ENCODE measurements around the gene MAP2K1.
"Not testable (repeated sequence)": the region's sequence is repeated elsewhere in the genome, so short reads cannot be mapped to it uniquely, and the experiment has no call there.

The MAP2K1 gene

DNA sequence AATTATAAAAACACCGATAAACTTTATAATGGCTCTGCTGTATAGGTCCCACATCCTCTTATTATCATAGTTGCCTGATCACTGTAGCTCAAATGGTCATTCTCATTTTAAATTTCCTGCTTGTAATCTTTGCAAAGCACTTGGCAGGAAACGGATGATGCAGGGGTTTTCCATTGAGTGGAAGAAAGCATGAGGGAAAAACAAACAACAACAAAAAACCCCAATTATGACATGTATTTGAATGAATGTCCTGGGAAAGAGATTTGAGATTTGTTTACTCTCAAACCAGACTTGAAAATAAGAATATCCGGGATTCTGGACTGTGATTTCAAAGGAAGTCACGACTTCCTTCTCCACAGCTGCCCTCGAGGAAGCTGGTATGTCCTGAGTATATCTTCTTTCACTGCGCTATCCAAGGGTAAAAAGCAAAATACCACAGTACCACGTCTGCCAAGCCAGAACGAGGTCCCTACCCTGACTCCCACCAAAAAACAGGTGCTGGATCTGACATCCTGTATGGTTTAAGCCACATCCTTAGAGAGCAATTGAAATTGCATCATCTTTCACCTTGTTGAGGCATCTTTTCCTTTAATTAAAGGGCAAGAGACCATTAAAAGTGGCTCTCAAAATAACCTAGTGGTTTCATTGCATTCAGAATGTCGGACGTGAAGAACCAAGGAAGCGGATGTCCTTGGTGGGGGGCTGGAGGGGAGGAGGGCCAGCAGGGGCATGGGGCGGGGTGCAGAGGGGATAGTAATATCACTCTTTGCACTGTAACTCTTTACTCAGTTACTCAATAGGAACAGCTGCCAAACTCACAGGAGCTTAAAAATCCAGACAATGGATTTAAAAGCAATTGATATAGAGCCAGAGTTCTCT lies 16.7 kb upstream of the MAP2K1 start:
- Histone ChIP-seq H3K27me3 (ENCODE audit: control insufficient read depth in 5 of 5, insufficient read depth in 4 of 5, low read length in 5 of 5) (no peaks in the 10 kb centered on the region), H3K4me3 (ENCODE audit: low read depth in 1 of 5, low read length in 5 of 5) (peak overlapping the region; percentile 52 to 76 (median 74)), H3K4me1 (ENCODE audit: control insufficient read depth in 5 of 5, insufficient read depth in 5 of 5, low read length in 5 of 5) (peaks cover 0 to 9% (median 8%) of the 10 kb centered on the region in 5 donors), H3K27ac (ENCODE audit: low read depth, low read length) (peak overlapping the region; percentile 69), H3K9me3 (ENCODE audit: control insufficient read depth in 5 of 5, low read length in 5 of 5) (peaks cover 0 to 6% (median 0%) of the 10 kb centered on the region in 5 donors), H3K9ac (ENCODE audit: low read length in 5 of 5) (peak overlapping the region in 4 of 5 donors; percentile 62 to 88 (median 76)), H3K36me3 (ENCODE audit: control insufficient read depth in 5 of 5, insufficient read depth in 5 of 5, low read length in 5 of 5) (no peaks in the 10 kb centered on the region)

DNA sequence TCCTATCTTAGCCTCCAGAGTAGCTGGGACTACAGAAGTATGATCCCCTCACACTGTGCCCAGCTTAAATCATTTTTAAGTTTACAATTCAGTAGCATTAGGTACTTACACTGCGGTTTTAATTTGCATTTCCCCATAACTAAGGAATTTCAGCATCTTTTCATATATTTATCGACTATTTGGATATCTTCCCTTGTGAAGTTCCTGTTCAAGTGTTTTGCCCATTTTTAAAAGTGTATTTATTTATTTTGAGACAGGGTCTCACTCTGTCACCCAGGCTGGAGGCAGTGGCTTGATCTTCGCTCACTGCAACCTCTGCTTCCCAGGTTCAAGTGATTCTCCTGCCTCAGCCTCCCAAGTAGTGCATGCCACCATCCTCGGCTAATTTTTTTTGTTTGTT lies 12.5 kb upstream of the MAP2K1 start:
- Histone ChIP-seq H3K9me3 (ENCODE audit: control insufficient read depth in 5 of 5, low read length in 5 of 5) (peaks cover 0 to 6% (median 0%) of the 10 kb centered on the region in 5 donors), H3K27me3 (ENCODE audit: control insufficient read depth in 5 of 5, insufficient read depth in 4 of 5, low read length in 5 of 5) (no peaks in the 10 kb centered on the region), H3K27ac (ENCODE audit: low read depth, low read length) (no peak overlapping the region), H3K9ac (ENCODE audit: low read length in 5 of 5) (no peak overlapping the region), H3K4me1 (ENCODE audit: control insufficient read depth in 5 of 5, insufficient read depth in 5 of 5, low read length in 5 of 5) (peaks cover 0 to 9% (median 8%) of the 10 kb centered on the region in 5 donors), H3K36me3 (ENCODE audit: control insufficient read depth in 5 of 5, insufficient read depth in 5 of 5, low read length in 5 of 5) (no peaks in the 10 kb centered on the region), H3K4me3 (ENCODE audit: low read depth in 1 of 5, low read length in 5 of 5) (no peak overlapping the region)

GRCh38 chr15:66378814-66379430 lies 7.8 kb upstream of the MAP2K1 start:
- no peaks in the 10 kb centered on the region for H3K4me1 ChIP-seq (ENCODE audit: control insufficient read depth in 5 of 5, insufficient read depth in 5 of 5, low read length in 5 of 5)

GRCh38 chr15:66381376-66381775 lies 5.3 kb upstream of the MAP2K1 start:
- not testable (repeated sequence) for H3K4me3 ChIP-seq (ENCODE audit: low read depth in 1 of 5, low read length in 5 of 5); H3K36me3 ChIP-seq (ENCODE audit: control insufficient read depth in 5 of 5, insufficient read depth in 5 of 5, low read length in 5 of 5); H3K27me3 ChIP-seq (ENCODE audit: control insufficient read depth in 5 of 5, insufficient read depth in 4 of 5, low read length in 5 of 5); H3K27ac ChIP-seq (ENCODE audit: low read depth, low read length); H3K4me1 ChIP-seq (ENCODE audit: control insufficient read depth in 5 of 5, insufficient read depth in 5 of 5, low read length in 5 of 5); H3K9me3 ChIP-seq (ENCODE audit: control insufficient read depth in 5 of 5, low read length in 5 of 5); H3K9ac ChIP-seq (ENCODE audit: low read length in 5 of 5)

More at GRCh38 chr15:66378814-66379430, 7.8 kb upstream of the MAP2K1 start:
- H3K9me3 ChIP-seq (ENCODE audit: control insufficient read depth in 5 of 5, low read length in 5 of 5), result peaks cover 0 to 6% (median 0%) of the 10 kb centered on the region in 5 donors
- H3K4me3 ChIP-seq (ENCODE audit: low read depth in 1 of 5, low read length in 5 of 5), result no peak overlapping the region
- no peak overlapping the region for H3K9ac ChIP-seq (ENCODE audit: low read length in 5 of 5)
- H3K27me3 ChIP-seq (ENCODE audit: control insufficient read depth in 5 of 5, insufficient read depth in 4 of 5, low read length in 5 of 5), result no peaks in the 10 kb centered on the region
- no peak overlapping the region for H3K27ac ChIP-seq (ENCODE audit: low read depth, low read length)
- H3K36me3 ChIP-seq (ENCODE audit: control insufficient read depth in 5 of 5, insufficient read depth in 5 of 5, low read length in 5 of 5), result no peaks in the 10 kb centered on the region

GRCh38 chr15:66387163-66388042 lies 691 bp downstream of the MAP2K1 start:
- H3K36me3 ChIP-seq (ENCODE audit: control insufficient read depth in 5 of 5, insufficient read depth in 5 of 5, low read length in 5 of 5), result peaks cover 0 to 4% (median 0%) of the 10 kb centered on the region in 5 donors
- peak overlapping the region; percentile 79 to 95 (median 89) for H3K4me3 ChIP-seq (ENCODE audit: low read depth in 1 of 5, low read length in 5 of 5)
- H3K4me1 ChIP-seq (ENCODE audit: control insufficient read depth in 5 of 5, insufficient read depth in 5 of 5, low read length in 5 of 5), result peaks cover 6 to 45% (median 43%) of the 10 kb centered on the region in 5 donors
- H3K9ac ChIP-seq (ENCODE audit: low read length in 5 of 5), result peak overlapping the region; percentile 87 to 98 (median 90)
- H3K9me3 ChIP-seq (ENCODE audit: control insufficient read depth in 5 of 5, low read length in 5 of 5), result no peaks in the 10 kb centered on the region
- peak overlapping the region; percentile 94 for H3K27ac ChIP-seq (ENCODE audit: low read depth, low read length)
- H3K27me3 ChIP-seq (ENCODE audit: control insufficient read depth in 5 of 5, insufficient read depth in 4 of 5, low read length in 5 of 5), result no peaks in the 10 kb centered on the region

DNA sequence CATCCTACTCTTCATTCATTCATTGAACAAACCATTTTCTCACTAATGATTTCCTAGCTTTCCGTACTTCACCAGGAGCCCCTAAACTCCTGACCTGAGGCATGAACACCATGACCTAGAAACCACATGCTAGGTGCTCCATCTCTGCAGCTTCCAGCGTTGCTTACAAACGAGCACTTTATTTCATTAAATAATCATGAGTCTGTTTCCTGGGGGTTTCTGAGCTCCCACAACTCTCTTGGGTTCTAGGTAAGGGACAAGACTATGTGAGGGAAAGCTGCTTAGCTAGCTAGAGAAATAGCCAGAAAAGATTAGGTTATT lies 1.3 kb downstream of the MAP2K1 start:
- Histone ChIP-seq H3K4me3 (ENCODE audit: low read depth in 1 of 5, low read length in 5 of 5) (peak overlapping the region; percentile 79 to 95 (median 89)), H3K9me3 (ENCODE audit: control insufficient read depth in 5 of 5, low read length in 5 of 5) (no peaks in the 10 kb centered on the region), H3K9ac (ENCODE audit: low read length in 5 of 5) (peak overlapping the region; percentile 87 to 98 (median 90)), H3K36me3 (ENCODE audit: control insufficient read depth in 5 of 5, insufficient read depth in 5 of 5, low read length in 5 of 5) (peaks cover 0 to 4% (median 0%) of the 10 kb centered on the region in 5 donors), H3K27me3 (ENCODE audit: control insufficient read depth in 5 of 5, insufficient read depth in 4 of 5, low read length in 5 of 5) (no peaks in the 10 kb centered on the region), H3K27ac (ENCODE audit: low read depth, low read length) (peak overlapping the region; percentile 94), H3K4me1 (ENCODE audit: control insufficient read depth in 5 of 5, insufficient read depth in 5 of 5, low read length in 5 of 5) (peaks cover 6 to 45% (median 43%) of the 10 kb centered on the region in 5 donors)

- Histone ChIP-seq H3K27ac (ENCODE audit: low read depth, low read length) (peak overlapping the region; percentile 94), H3K4me1 (ENCODE audit: control insufficient read depth in 5 of 5, insufficient read depth in 5 of 5, low read length in 5 of 5) (peaks cover 6 to 48% (median 46%) of the 10 kb centered on the region in 5 donors), H3K4me3 (ENCODE audit: low read depth in 1 of 5, low read length in 5 of 5) (peak overlapping the region; percentile 5 to 89 (median 79)), H3K9me3 (ENCODE audit: control insufficient read depth in 5 of 5, low read length in 5 of 5) (no peaks in the 10 kb centered on the region), H3K9ac (ENCODE audit: low read length in 5 of 5) (peak overlapping the region in 2 of 5 donors; percentile 46 to 90), H3K36me3 (ENCODE audit: control insufficient read depth in 5 of 5, insufficient read depth in 5 of 5, low read length in 5 of 5) (peaks cover 0 to 4% (median 0%) of the 10 kb centered on the region in 5 donors), H3K27me3 (ENCODE audit: control insufficient read depth in 5 of 5, insufficient read depth in 4 of 5, low read length in 5 of 5) (no peaks in the 10 kb centered on the region)
Measured at GRCh38 chr15:66388576-66388975, 1.9 kb downstream of the MAP2K1 start.

- Histone ChIP-seq H3K9me3 (ENCODE audit: control insufficient read depth in 5 of 5, low read length in 5 of 5) (no peaks in the 10 kb centered on the region), H3K4me1 (ENCODE audit: control insufficient read depth in 5 of 5, insufficient read depth in 5 of 5, low read length in 5 of 5) (peaks cover 6 to 53% (median 51%) of the 10 kb centered on the region in 5 donors), H3K4me3 (ENCODE audit: low read depth in 1 of 5, low read length in 5 of 5) (no peak overlapping the region), H3K9ac (ENCODE audit: low read length in 5 of 5) (peak overlapping the region in 1 of 5 donors; percentile 47), H3K27ac (ENCODE audit: low read depth, low read length) (peak overlapping the region; percentile 94), H3K27me3 (ENCODE audit: control insufficient read depth in 5 of 5, insufficient read depth in 4 of 5, low read length in 5 of 5) (no peaks in the 10 kb centered on the region), H3K36me3 (ENCODE audit: control insufficient read depth in 5 of 5, insufficient read depth in 5 of 5, low read length in 5 of 5) (peaks cover 0 to 4% (median 0%) of the 10 kb centered on the region in 5 donors)
Measured at GRCh38 chr15:66389098-66389858, 2.6 kb downstream of the MAP2K1 start.

DNA sequence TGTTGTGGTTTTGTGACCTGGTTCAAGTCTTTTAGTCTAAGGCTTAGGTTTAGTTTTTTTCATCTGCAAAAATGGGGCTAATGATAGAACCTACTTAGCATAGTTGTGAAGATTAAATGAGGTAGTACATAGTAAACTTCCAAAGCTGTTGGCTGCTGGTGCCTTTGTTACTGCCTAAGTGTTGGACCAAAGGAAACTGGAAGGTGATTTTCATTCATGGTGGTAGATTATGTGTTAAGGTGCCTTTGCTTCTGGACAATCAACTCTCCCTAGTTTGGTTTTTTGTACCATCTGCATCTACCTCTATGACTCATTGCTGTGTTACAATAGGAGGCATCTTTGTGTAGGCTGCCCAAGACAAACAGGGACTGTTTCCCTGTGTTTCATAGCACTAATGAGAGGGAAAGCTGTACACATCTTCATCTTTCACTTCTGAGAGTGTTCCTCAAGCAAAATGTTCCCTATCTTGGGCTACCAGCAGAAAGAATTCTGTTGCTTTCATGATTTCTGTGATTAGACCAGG lies 3.2 kb downstream of the MAP2K1 start:
- Histone ChIP-seq H3K4me1 (ENCODE audit: control insufficient read depth in 5 of 5, insufficient read depth in 5 of 5, low read length in 5 of 5) (peaks cover 6 to 56% (median 52%) of the 10 kb centered on the region in 5 donors), H3K27ac (ENCODE audit: low read depth, low read length) (no peak overlapping the region)

More for the DNA sequence above, 3.2 kb downstream of the MAP2K1 start:
- no peak overlapping the region for H3K9ac ChIP-seq (ENCODE audit: low read length in 5 of 5)
- peaks cover 0 to 4% (median 0%) of the 10 kb centered on the region in 5 donors for H3K36me3 ChIP-seq (ENCODE audit: control insufficient read depth in 5 of 5, insufficient read depth in 5 of 5, low read length in 5 of 5)
- H3K4me3 ChIP-seq (ENCODE audit: low read depth in 1 of 5, low read length in 5 of 5), result no peak overlapping the region
- no peaks in the 10 kb centered on the region for H3K27me3 ChIP-seq (ENCODE audit: control insufficient read depth in 5 of 5, insufficient read depth in 4 of 5, low read length in 5 of 5)
- H3K9me3 ChIP-seq (ENCODE audit: control insufficient read depth in 5 of 5, low read length in 5 of 5), result no peaks in the 10 kb centered on the region
